ENCODE measurements around the gene AP1G1. TPM values are rescaled to one million over a fixed set of nuclear protein-coding genes. Genes with fewer than 3 reads are reported as not detected.

The AP1G1 gene
- total and polyA plus RNA-seq, 10 of the 15 experiments (the other 5 are each of a cell fraction or from before 2014, with no cell fraction given), result 5.9 to 83.7 (median 47.8) TPM

GRCh38 chr16:71738855-71739254, 69.8 kb downstream of the AP1G1 start:
- SMC1A ChIA-PET (ENCODE audit: uncharacterized antibody, unreplicated experiment), result no interaction called here
- no peak overlapping the region for H3K9ac ChIP-seq (ENCODE audit: control insufficient read depth, insufficient read depth, low read length)

More at GRCh38 chr16:71738855-71739254, 69.8 kb downstream of the AP1G1 start:
- intact Hi-C loops (cut with micrococcal nuclease; ENCODE audit: unreplicated experiment) (no loop called here), in situ Hi-C loops (cut with MboI) (no loop called here)
- Histone ChIP-seq H3K36me3 (ENCODE audit: control insufficient read depth in 2 of 2, insufficient read depth in 2 of 2, low read length in 1 of 2) (peaks cover 5 to 22% of the 10 kb centered on the region in 2 experiments), H3K27me3 (replicated peaks in 1 of 2; ENCODE audit: control insufficient read depth in 2 of 2, insufficient read depth in 2 of 2, low read length in 1 of 2) (no peaks in the 10 kb centered on the region), H3K4me2 (ENCODE audit: control insufficient read depth, insufficient read depth) (no peak overlapping the region), H3K27ac (ENCODE audit: control insufficient read depth, insufficient read depth) (no peak overlapping the region), H3K4me3 (no peak overlapping the region), H4K20me1 (ENCODE audit: control insufficient read depth, insufficient read depth) (no peaks in the 10 kb centered on the region), H2AFZ (ENCODE audit: control insufficient read depth, low read depth, low read length) (no peak overlapping the region), H3K79me2 (ENCODE audit: control insufficient read depth, insufficient read depth, low read length) (no peaks in the 10 kb centered on the region), H3K9me3 (replicated peaks; ENCODE audit: control insufficient read depth, insufficient read depth, low read length) (no peaks in the 10 kb centered on the region), H3K4me1 (ENCODE audit: control insufficient read depth, insufficient read depth, low read length) (no peaks in the 10 kb centered on the region)
- no peak for DNase-seq (ENCODE audit: low read depth, low spot score)
- ATAC-seq, result no peak
- POLR2A ChIA-PET, result no interaction called here
- TF ChIP-seq ZBTB4 (CRISPR knock-in tag; IDR thresholded peaks at IDR 0.05) (no peak), SIN3A (IDR thresholded peaks at IDR 0.05; ENCODE audit: low read depth, low read length) (no peak), KAT2A (conservative IDR thresholded peaks at IDR 0.05; ENCODE audit: control insufficient read depth, low read depth, low read length) (no peak), RELA (IDR thresholded peaks at IDR 0.05; ENCODE audit: borderline replicate concordance, partially characterized antibody) (no peak), MYC (IDR thresholded peaks at IDR 0.05; ENCODE audit: insufficient read depth, insufficient read length, insufficient replicate concordance, low read length, severe bottlenecking) (no peak), CUX1 (IDR thresholded peaks at IDR 0.05; ENCODE audit: insufficient replicate concordance, low read depth, low read length) (no peak), IKZF1 (conservative IDR thresholded peaks at IDR 0.05) (no peak), MXI1 (IDR thresholded peaks at IDR 0.05; ENCODE audit: low read depth, low read length) (no peak)
- TF ChIP-seq, protein P1, sequence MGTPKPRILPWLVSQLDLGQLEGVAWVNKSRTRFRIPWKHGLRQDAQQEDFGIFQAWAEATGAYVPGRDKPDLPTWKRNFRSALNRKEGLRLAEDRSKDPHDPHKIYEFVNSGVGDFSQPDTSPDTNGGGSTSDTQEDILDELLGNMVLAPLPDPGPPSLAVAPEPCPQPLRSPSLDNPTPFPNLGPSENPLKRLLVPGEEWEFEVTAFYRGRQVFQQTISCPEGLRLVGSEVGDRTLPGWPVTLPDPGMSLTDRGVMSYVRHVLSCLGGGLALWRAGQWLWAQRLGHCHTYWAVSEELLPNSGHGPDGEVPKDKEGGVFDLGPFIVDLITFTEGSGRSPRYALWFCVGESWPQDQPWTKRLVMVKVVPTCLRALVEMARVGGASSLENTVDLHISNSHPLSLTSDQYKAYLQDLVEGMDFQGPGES (IDR thresholded peaks at IDR 0.05), result no peak
- CTCF ChIA-PET, result interaction anchor here (0.8 to 0.9 kb wide), 2 partner anchors 131 to 223 kb away, joined by 3 read pairs; no protein-coding TSS in a partner anchor
- 90% methylated on average over 4 of the region's 4 CpGs for WGBS (ENCODE audit: insufficient coverage, insufficient replicate concordance, low lambda C conversion rate, missing lambda C conversion rate)
- BruUV-seq (replicated peaks), result no TSS peak
- FAIRE-seq, result no peak
- RAD21 ChIA-PET (ENCODE audit: unreplicated experiment), result no interaction called here
